K562 (cell line): ENCODE data around the gene KLHL12. TPM values are rescaled to one million over a fixed set of nuclear protein-coding genes. Genes with fewer than 3 reads are reported as not detected.

ENCODE experiments used
- ATAC-seq: fragments of 200-7000 bp; cut with Tn5 transposase; 3 replicates; pipeline ENCODE4 v1.9.1; 2020; ENCODE audit warnings: moderate library complexity
- BruUV-seq: library from RNA; stranded (reverse); fragments of 400-500 nt; replicated peaks from 2 replicates; lab custom pipeline; 2021; lab: Mats Ljungman, UMichigan
- CTCF ChIA-PET: fragments of 300-600 bp; formaldehyde crosslinking; extraction: SDS; loops from one replicate; lab custom pipeline; 2021; ENCODE audit warnings: low intra/inter-chr PET ratio; lab: Yijun Ruan, JAX
- POLR2A ChIA-PET: fragments of 300-600, 350-650 bp; sonication (Branson Sonifier 250); formaldehyde crosslinking; extraction: SDS; loops from one replicate; lab custom pipeline; 2021; ENCODE audit warnings: antibody characterized with exemption, inconsistent platforms; lab: Yijun Ruan, JAX
- DNase-seq, 4 experiments: peaks; one replicate each; pipeline versions ENCODE4 v3.0.0 to v3.0.0-alpha.2; 2011 to 2018; ENCODE audit warnings: low spot score in 3 of 4, mixed read lengths in 3 of 4; ENCODE audit errors: extremely low read depth in 1 of 4
- FAIRE-seq: peaks from 2 replicates; lab custom pipeline; 2011; peaks lifted over from hg19 to GRCh38; lab: Jason Lieb, UNC
- H2AFZ ChIP-seq: 2 replicates; pipeline ENCODE4 v1.6.0; 2011; ENCODE audit warnings: low read depth, low read length, control low read depth, inconsistent platforms
- H3K27ac ChIP-seq: fragments of 200-600 bp; 3 replicates; pipeline ENCODE4 v1.8.0; 2011; ENCODE audit warnings: low read depth, mild to moderate bottlenecking, control low read depth, inconsistent platforms, low read length, moderate library complexity, mixed read lengths; ENCODE audit errors: extremely low read depth
- H3K27me3 ChIP-seq, 2 experiments: fragments of 300-600 bp in 1 of 2; 2 replicates in 1 of 2; 3 replicates in 1 of 2; pipeline versions ENCODE4 v1.6.0 to v1.8.0; 2011; ENCODE audit warnings: inconsistent platforms in 2 of 2, low read length in 2 of 2, mild to moderate bottlenecking in 1 of 2, mixed read lengths in 1 of 2, moderate library complexity in 1 of 2; ENCODE audit not compliant: control insufficient read depth in 2 of 2, insufficient read depth in 2 of 2
- H3K36me3 ChIP-seq: fragments of 300-600 bp; 3 replicates; pipeline ENCODE4 v1.8.0; 2011; ENCODE audit warnings: mild to moderate bottlenecking, low read length, inconsistent platforms; ENCODE audit not compliant: control insufficient read depth, insufficient read depth
- H3K4me1 ChIP-seq, 2 experiments: fragments of 200-600 bp in 1 of 2; replicated peaks in 1 of 2; 2 replicates in 1 of 2; 3 replicates in 1 of 2; pipeline versions ENCODE4 v1.5.1 to v1.8.0; 2011; ENCODE audit warnings: inconsistent platforms in 2 of 2, low read length in 2 of 2, mild to moderate bottlenecking in 1 of 2, mixed read lengths in 1 of 2, moderate library complexity in 1 of 2; ENCODE audit not compliant: control insufficient read depth in 2 of 2, insufficient read depth in 2 of 2
- H3K4me2 ChIP-seq: 2 replicates; pipeline ENCODE4 v1.6.1; 2011; ENCODE audit warnings: low read length, control low read depth, inconsistent platforms, mixed read lengths; ENCODE audit not compliant: insufficient read depth
- H3K4me3 ChIP-seq: fragments of 200-600 bp; sonication (generic), shearing (Covaris generic); 2 replicates; pipeline ENCODE4 v1.5.1; 2016; ENCODE audit warnings: control low read depth, inconsistent platforms
- H3K79me2 ChIP-seq: fragments of 200-600 bp; 3 replicates; pipeline ENCODE4 v1.8.0; 2011; ENCODE audit warnings: low read length, inconsistent platforms; ENCODE audit not compliant: control insufficient read depth, insufficient read depth
- H3K9ac ChIP-seq, 2 experiments: 2 replicates each; pipeline versions ENCODE4 v1.6.0 to v1.6.1; 2011; ENCODE audit warnings: low read depth in 2 of 2, low read length in 2 of 2, control low read depth in 1 of 2, inconsistent platforms in 1 of 2, mild to moderate bottlenecking in 1 of 2, mixed read lengths in 1 of 2; ENCODE audit not compliant: insufficient read depth in 1 of 2
- H3K9me1 ChIP-seq: one replicate; pipeline ENCODE4 v1.6.0; 2011; ENCODE audit warnings: inconsistent platforms, mild to moderate bottlenecking, low read length, moderate library complexity; ENCODE audit not compliant: control insufficient read depth, insufficient read depth
- H3K9me3 ChIP-seq: replicated peaks from 2 replicates; pipeline ENCODE4 v1.5.1; 2011; ENCODE audit warnings: low read depth, low read length, inconsistent platforms; ENCODE audit not compliant: control insufficient read depth, insufficient read depth
- H4K20me1 ChIP-seq: replicated peaks from 2 replicates; pipeline ENCODE4 v1.6.1; 2011; ENCODE audit warnings: low read length, inconsistent platforms, mixed read lengths; ENCODE audit not compliant: control insufficient read depth, insufficient read depth
- CEBPB ChIP-seq: fragments of 450-650 bp; IDR thresholded peaks from 2 replicates; pipeline ENCODE4 v1.6.1; 2016; ENCODE audit warnings: missing genetic modification characterization, missing compliant biosample characterization
- CEBPG ChIP-seq, 3 experiments: fragments of 200-800 bp in 1 of 3; sonication (Bioruptor generic) in 1 of 3; sonication (generic) in 1 of 3; formaldehyde crosslinking in 1 of 3; IDR thresholded peaks in 2 of 3; conservative IDR thresholded peaks in 1 of 3; 2 replicates each; pipeline versions ENCODE4 v1.6.1 to v1.8.0; 2016 to 2022; ENCODE audit warnings: missing compliant biosample characterization in 2 of 3, missing genetic modification characterization in 2 of 3, mild to moderate bottlenecking in 1 of 3, missing genetic modification reagents in 1 of 3
- WGBS: fragments of 100-300 bp; shearing (Covaris generic); methylation state at CpG from one replicate; pipeline ENCODE4 v1.1.6; 2016; ENCODE audit warnings: low coverage, mixed read lengths; ENCODE audit not compliant: insufficient coverage; ENCODE audit errors: missing lambda C conversion rate; 5-methylcytosine and 5-hydroxymethylcytosine counted together
- in situ Hi-C: fragments of 300-500 bp; cut with MboI; formaldehyde crosslinking; loops from 4 replicates; pipeline ENCODE4 v1.15.0; 2018; ENCODE audit warnings: inconsistent platforms, mixed read lengths
- intact Hi-C: fragments of 100-400 bp; cut with micrococcal nuclease; formaldehyde crosslinking; loops from 2 replicates; pipeline ENCODE4 v1.14.2; 2022
- polyA plus RNA-seq, 8 experiments: library from polyadenylated mRNA; depleted of rRNA in 4 of 8; stranded (reverse) in 5 of 8; unstranded in 3 of 8; fragments of >200 nt; fragmentation: Nextera tagmentation in 2 of 8; fragmentation: Illumina TruSeq in 1 of 8; extraction: Ambion mirVana in 2 of 8; extraction: Trizol in 1 of 8; gene quantifications; 2 replicates each; pipeline versions ENCODE4 v1.2.1 to v1.2.3, GENCODE V29; 2011 to 2014; ENCODE audit warnings: inconsistent platforms in 1 of 8, missing spikeins in 1 of 8
- total RNA-seq, 7 experiments: library from RNA; depleted of rRNA in 6 of 7; stranded (reverse); fragments of >200 nt in 6 of 7; fragmentation: Illumina TruSeq in 2 of 7; extraction: Trizol in 2 of 7; gene quantifications; 2 replicates each; pipeline versions ENCODE4 v1.2.1 to v1.2.3, GENCODE V29; 2011 to 2021; ENCODE audit warnings: low replicate concordance in 1 of 7
- TF ChIP-seq, protein P1 (sequence below): fragments of 250-450 bp; sonication (Bioruptor Pico); IDR thresholded peaks from 2 replicates; pipeline ENCODE4 v1.6.1; 2021; ENCODE audit warnings: mild to moderate bottlenecking
- TF ChIP-seq, protein P2 (sequence below), 2 experiments: fragments of 450-650 bp in 1 of 2; sonication (generic) in 1 of 2; formaldehyde crosslinking; conservative IDR thresholded peaks; 2 replicates each; pipeline versions ENCODE4 v1.4.0 to v1.8.1; 2020 to 2022; ENCODE audit warnings: mild to moderate bottlenecking in 1 of 2, missing genetic modification reagents in 1 of 2

The KLHL12 gene
- total and polyA plus RNA-seq, 9 of the 15 experiments (the other 6 are each of a cell fraction or from before 2014, with no cell fraction given), result 23.1 to 85.1 (median 35.0) TPM

DNA sequence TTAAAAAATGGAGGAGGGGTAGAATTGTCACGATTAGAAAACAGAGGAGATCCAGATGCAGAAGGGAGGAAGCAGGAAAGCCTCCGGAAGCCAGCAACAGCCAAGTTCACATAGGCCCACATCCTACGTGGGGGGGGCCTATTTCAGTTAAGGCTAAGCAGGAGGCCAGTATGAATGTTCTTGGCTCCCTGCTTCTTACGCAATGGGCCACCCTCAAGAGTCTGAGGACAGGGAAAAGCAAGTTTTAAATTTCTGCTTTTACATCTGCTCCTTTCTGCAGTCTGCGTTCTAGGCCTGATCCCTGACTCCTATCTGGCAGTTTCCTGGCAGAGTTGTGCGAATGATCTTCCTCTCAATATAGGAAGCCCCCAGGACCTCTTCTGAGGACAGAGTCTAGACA lies 68.7 kb downstream of the KLHL12 start:
- 55% methylated on average over 6 of the region's 6 CpGs for WGBS
- in situ Hi-C loops (no loop called here), intact Hi-C loops (no loop called here)
- Histone ChIP-seq H3K9ac (peak overlapping the region in 1 of 2 experiments; percentile 18; a peak in 1 of 4 replicates), H3K36me3 (no peaks in the 10 kb centered on the region), H3K9me3 (no peaks in the 10 kb centered on the region), H2AFZ (no peak overlapping the region), H3K79me2 (no peaks in the 10 kb centered on the region), H3K4me2 (no peak overlapping the region), H3K27me3 (no peaks in the 10 kb centered on the region; a peak in 2 of 5 replicates), H3K4me3 (no peak overlapping the region), H3K4me1 (peaks cover 0 to 23% of the 10 kb centered on the region in 2 experiments; a peak in 4 of 5 replicates), H3K27ac (no peak overlapping the region), H4K20me1 (no peaks in the 10 kb centered on the region), H3K9me1 (no peaks in the 10 kb centered on the region)
- no TSS peak for BruUV-seq
- ChIA-PET POLR2A (interaction anchor here (0.7 to 3.0 kb wide), 3 partner anchors 15 to 48 kb away, joined by 3 to 12 read pairs (median 3); partner anchors contain the start of gene PCAT6), CTCF (no interaction called here)
- FAIRE-seq (no peak), DNase-seq (no peak), ATAC-seq (no peak)
- TF ChIP-seq CEBPB (tag), result peak; percentile 93
- TF ChIP-seq, protein P1, sequence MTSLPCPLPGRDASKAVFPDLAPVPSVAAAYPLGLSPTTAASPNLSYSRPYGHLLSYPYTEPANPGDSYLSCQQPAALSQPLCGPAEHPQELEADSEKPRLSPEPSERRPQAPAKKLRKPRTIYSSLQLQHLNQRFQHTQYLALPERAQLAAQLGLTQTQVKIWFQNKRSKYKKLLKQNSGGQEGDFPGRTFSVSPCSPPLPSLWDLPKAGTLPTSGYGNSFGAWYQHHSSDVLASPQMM (CRISPR knock-in tag), result no peak
- peak; percentile 70 for TF ChIP-seq CEBPG (CRISPR knock-in tag; IDR thresholded peaks at IDR 0.05)
- TF ChIP-seq CEBPG (tag; conservative IDR thresholded peaks at IDR 0.05 in 1 of 2, IDR thresholded peaks at IDR 0.05 in 1 of 2), result peak; percentile 49 to 68; a peak in 3 of 4 replicates
- TF ChIP-seq, protein P2, sequence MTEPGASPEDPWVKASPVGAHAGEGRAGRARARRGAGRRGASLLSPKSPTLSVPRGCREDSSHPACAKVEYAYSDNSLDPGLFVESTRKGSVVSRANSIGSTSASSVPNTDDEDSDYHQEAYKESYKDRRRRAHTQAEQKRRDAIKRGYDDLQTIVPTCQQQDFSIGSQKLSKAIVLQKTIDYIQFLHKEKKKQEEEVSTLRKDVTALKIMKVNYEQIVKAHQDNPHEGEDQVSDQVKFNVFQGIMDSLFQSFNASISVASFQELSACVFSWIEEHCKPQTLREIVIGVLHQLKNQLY (CRISPR knock-in tag; conservative IDR thresholded peaks at IDR 0.05), result no peak
